CD4-positive, alpha-beta T cell (primary cell): Measurements from ENCODE around the gene CLEC16A. TPM values are rescaled to one million over a fixed set of nuclear protein-coding genes. Genes with fewer than 3 reads are reported as not detected.

Experiments
- ATAC-seq: fragments of 200-7000 bp; cut with Tn5 transposase; one replicate; pipeline ENCODE4 v1.10.0; 2022; ENCODE audit warnings: mild to moderate bottlenecking; ENCODE audit not compliant: poor library complexity
- CTCF ChIA-PET: fragments of 350-600 bp; sonication (Branson Sonifier 250); formaldehyde crosslinking; loops from one replicate; lab custom pipeline; 2021; ENCODE audit warnings: antibody characterized with exemption, inconsistent platforms; lab: Charles Lee
- POLR2A ChIA-PET: fragments of 350-600 bp; sonication (Branson Sonifier 250); formaldehyde crosslinking; loops from one replicate; lab custom pipeline; 2021; ENCODE audit warnings: antibody characterized with exemption, inconsistent platforms; lab: Charles Lee
- DNase-seq, 14 experiments: peaks; one replicate each; pipeline ENCODE4 v3.0.0-alpha.2; 2013 to 2020; ENCODE audit warnings: mixed read lengths in 2 of 14
- H3K27ac ChIP-seq, 2 donors: one replicate each; pipeline versions ENCODE4 v1.5.1 to v1.7.0; 2013; ENCODE audit warnings: low read length in 2 of 2, low read depth in 1 of 2, mild to moderate bottlenecking in 1 of 2
- H3K27me3 ChIP-seq, 2 experiments: 1 replicate in 1 of 2; 2 replicates in 1 of 2; pipeline versions ENCODE4 v1.6.1 to v1.7.0; 2013; ENCODE audit warnings: low read length in 2 of 2, control low read depth in 1 of 2, mild to moderate bottlenecking in 1 of 2, moderate library complexity in 1 of 2; ENCODE audit not compliant: insufficient read depth in 2 of 2, control insufficient read depth in 1 of 2
- H3K36me3 ChIP-seq: one replicate; pipeline ENCODE4 v1.6.1; 2013; ENCODE audit warnings: low read length, control low read depth; ENCODE audit not compliant: insufficient read depth
- H3K4me1 ChIP-seq: one replicate; pipeline ENCODE4 v1.6.1; 2013; ENCODE audit warnings: low read length, control low read depth; ENCODE audit not compliant: insufficient read depth
- H3K4me3 ChIP-seq: one replicate; pipeline ENCODE4 v1.5.1; 2013; ENCODE audit warnings: mild to moderate bottlenecking, low read length, moderate library complexity
- H3K9me3 ChIP-seq, 2 experiments: 1 replicate in 1 of 2; 2 replicates in 1 of 2; pipeline versions ENCODE4 v1.6.1 to v1.7.0; 2013; ENCODE audit warnings: low read length in 2 of 2, mild to moderate bottlenecking in 2 of 2, control low read depth in 1 of 2, moderate library complexity in 1 of 2; ENCODE audit not compliant: control insufficient read depth in 1 of 2, insufficient read depth in 1 of 2
- H3K27ac Mint-ChIP-seq: one replicate; pipeline ENCODE4 v1.8.0; 2020; ENCODE audit warnings: mixed read lengths
- H3K27me3 Mint-ChIP-seq: one replicate; pipeline ENCODE4 v1.8.0; 2021; ENCODE audit warnings: mixed read lengths
- H3K36me3 Mint-ChIP-seq: one replicate; pipeline ENCODE4 v1.8.0; 2021; ENCODE audit warnings: low read depth, mixed read lengths
- H3K4me1 Mint-ChIP-seq: one replicate; pipeline ENCODE4 v1.8.0; 2021; ENCODE audit warnings: low read depth, mixed read lengths
- H3K4me3 Mint-ChIP-seq: one replicate; pipeline ENCODE4 v1.8.0; 2020; ENCODE audit warnings: mild to moderate bottlenecking, mixed read lengths
- H3K9me3 Mint-ChIP-seq: one replicate; pipeline ENCODE4 v1.8.0; 2020; ENCODE audit warnings: mixed read lengths
- intact Hi-C, 2 experiments: fragments of 100-400 bp; cut with DNase I in 1 of 2; cut with micrococcal nuclease in 1 of 2; formaldehyde crosslinking; loops; one replicate each; pipeline versions ENCODE4 v1.15.1 to v1.9.0; 2023 to 2025; cut with DNase I, micrococcal nuclease
- total RNA-seq, 174 experiments: library from RNA in 2 of 174; stranded (reverse) in 2 of 174; gene quantifications; one replicate each; pipeline ENCODE4 v1.2.3 and lab custom pipeline; 2021 to 2026
- TF ChIP-seq, protein P1 (sequence below): fragments of 200-600 bp; IDR thresholded peaks from one replicate; pipeline ENCODE4 v1.8.0; 2022; ENCODE audit warnings: antibody characterized with exemption, mild to moderate bottlenecking

CLEC16A gene
- total RNA-seq, 2 experiments from 2014 or later = 21.7 to 22.7 TPM

GRCh38 chr16:11194913-11195312 is 250.5 kb downstream of the CLEC16A start:
- ChIA-PET CTCF (no interaction called here), POLR2A (interaction anchor here (1.0 kb wide), 1 partner anchor 61 kb away, joined by 3 read pairs; the partner anchor contains the start of gene SOCS1)
- Histone ChIP-seq H3K4me3 (no peak overlapping the region), H3K36me3 (no peaks in the 10 kb centered on the region), H3K4me1 (peaks cover 10% of the 10 kb centered on the region), H3K27ac (no peak overlapping the region), H3K27me3 (no peaks in the 10 kb centered on the region), H3K9me3 (peaks cover 0 to 3% of the 10 kb centered on the region in 2 experiments)
- Mint-ChIP-seq H3K36me3 (no peaks in the 10 kb centered on the region), H3K4me3 (no peak overlapping the region), H3K4me1 (no peaks in the 10 kb centered on the region), H3K9me3 (no peaks in the 10 kb centered on the region), H3K27ac (no peak overlapping the region), H3K27me3 (no peaks in the 10 kb centered on the region)
- intact Hi-C loops = loop anchor here in 1 of 2 experiments (10.0 kb wide), 1 partner anchor 50 kb away; no protein-coding TSS in a partner anchor
- DNase-seq (no peak), ATAC-seq (no peak)
- TF ChIP-seq, protein P1, sequence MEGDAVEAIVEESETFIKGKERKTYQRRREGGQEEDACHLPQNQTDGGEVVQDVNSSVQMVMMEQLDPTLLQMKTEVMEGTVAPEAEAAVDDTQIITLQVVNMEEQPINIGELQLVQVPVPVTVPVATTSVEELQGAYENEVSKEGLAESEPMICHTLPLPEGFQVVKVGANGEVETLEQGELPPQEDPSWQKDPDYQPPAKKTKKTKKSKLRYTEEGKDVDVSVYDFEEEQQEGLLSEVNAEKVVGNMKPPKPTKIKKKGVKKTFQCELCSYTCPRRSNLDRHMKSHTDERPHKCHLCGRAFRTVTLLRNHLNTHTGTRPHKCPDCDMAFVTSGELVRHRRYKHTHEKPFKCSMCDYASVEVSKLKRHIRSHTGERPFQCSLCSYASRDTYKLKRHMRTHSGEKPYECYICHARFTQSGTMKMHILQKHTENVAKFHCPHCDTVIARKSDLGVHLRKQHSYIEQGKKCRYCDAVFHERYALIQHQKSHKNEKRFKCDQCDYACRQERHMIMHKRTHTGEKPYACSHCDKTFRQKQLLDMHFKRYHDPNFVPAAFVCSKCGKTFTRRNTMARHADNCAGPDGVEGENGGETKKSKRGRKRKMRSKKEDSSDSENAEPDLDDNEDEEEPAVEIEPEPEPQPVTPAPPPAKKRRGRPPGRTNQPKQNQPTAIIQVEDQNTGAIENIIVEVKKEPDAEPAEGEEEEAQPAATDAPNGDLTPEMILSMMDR = no peak

DNA sequence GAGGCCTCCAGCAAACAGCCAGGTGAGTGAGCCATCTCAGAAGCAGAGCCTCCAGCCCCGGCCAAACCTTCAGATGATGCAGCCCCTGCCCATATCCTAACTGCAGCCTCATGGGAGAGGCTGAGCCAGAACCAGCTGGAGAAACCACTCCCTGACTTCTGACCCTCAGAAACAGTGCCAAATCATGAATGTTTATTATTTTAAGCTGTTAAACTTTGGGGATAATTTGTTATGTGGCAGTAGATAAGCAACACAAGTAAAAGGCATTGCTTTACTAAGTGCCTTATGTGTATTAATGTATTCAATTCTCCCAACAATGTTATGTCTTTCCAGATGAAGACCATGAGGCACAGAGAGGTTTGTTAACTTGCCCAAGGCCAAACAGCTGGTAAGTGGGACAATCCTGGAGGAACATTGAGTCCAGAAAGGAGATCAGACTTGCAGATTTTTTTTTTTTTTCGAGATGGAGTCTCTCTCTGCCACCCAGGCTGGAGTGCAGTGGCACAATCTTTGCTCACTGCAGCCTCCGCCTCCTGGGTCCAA is 252.0 kb downstream of the CLEC16A start:
- no peak overlapping the region for H3K4me3 Mint-ChIP-seq
- no peak overlapping the region for H3K27ac Mint-ChIP-seq
- Histone ChIP-seq H3K4me1 (peaks cover 10% of the 10 kb centered on the region), H3K27me3 (no peaks in the 10 kb centered on the region), H3K36me3 (no peaks in the 10 kb centered on the region), H3K27ac (no peak overlapping the region), H3K4me3 (no peak overlapping the region), H3K9me3 (peaks cover 0 to 3% of the 10 kb centered on the region in 2 experiments)
- DNase-seq (no peak), ATAC-seq (no peak)
- H3K9me3 Mint-ChIP-seq = no peaks in the 10 kb centered on the region
- POLR2A ChIA-PET = interaction anchor here (0.7 kb wide), 1 partner anchor 59 kb away, joined by 3 read pairs; no protein-coding TSS in a partner anchor
- H3K27me3 Mint-ChIP-seq = no peaks in the 10 kb centered on the region
- CTCF ChIA-PET = no interaction called here
- TF ChIP-seq, protein P1 = no peak
- H3K36me3 Mint-ChIP-seq = no peaks in the 10 kb centered on the region
- H3K4me1 Mint-ChIP-seq = no peaks in the 10 kb centered on the region
- intact Hi-C loops = loop anchor here in 1 of 2 experiments (10.0 kb wide), 1 partner anchor 52 kb away; no protein-coding TSS in a partner anchor

DNA sequence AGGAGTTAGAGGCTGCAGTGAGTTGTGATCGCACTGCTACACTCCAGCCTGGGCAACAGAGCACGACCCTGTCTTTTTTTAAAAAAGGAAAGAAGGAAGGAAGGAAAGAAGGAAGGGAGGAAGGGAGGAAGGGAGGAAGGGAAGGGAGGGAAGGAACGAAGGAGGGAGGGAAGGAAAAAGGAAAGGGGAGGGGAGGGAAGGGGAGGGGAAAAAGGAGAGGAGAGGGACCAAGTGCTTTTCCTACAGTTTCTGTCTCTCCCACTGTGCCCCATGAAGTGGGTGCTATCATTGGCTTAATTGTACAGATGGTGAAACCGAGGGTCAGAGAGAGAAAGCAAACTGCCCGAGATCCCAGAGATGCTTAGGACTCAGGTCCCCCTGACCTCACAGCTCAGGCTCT is 254.0 kb downstream of the CLEC16A start:
- Mint-ChIP-seq H3K36me3 (no peaks in the 10 kb centered on the region), H3K9me3 (no peaks in the 10 kb centered on the region), H3K4me3 (no peak overlapping the region), H3K27me3 (no peaks in the 10 kb centered on the region), H3K27ac (no peak overlapping the region), H3K4me1 (no peaks in the 10 kb centered on the region)
- intact Hi-C loops = loop anchor here in 1 of 2 experiments (10.0 kb wide), 1 partner anchor 54 kb away; no protein-coding TSS in a partner anchor
- H3K27ac ChIP-seq = no peak overlapping the region
- CTCF ChIA-PET = no interaction called here
- DNase-seq = no peak
- no peak for ATAC-seq
- H3K4me1 ChIP-seq = peaks cover 10% of the 10 kb centered on the region
- no peaks in the 10 kb centered on the region for H3K36me3 ChIP-seq
- H3K27me3 ChIP-seq = no peaks in the 10 kb centered on the region
- POLR2A ChIA-PET = no interaction called here
- H3K4me3 ChIP-seq = no peak overlapping the region
- TF ChIP-seq, protein P1 = no peak
- peaks cover 0 to 3% of the 10 kb centered on the region in 2 experiments for H3K9me3 ChIP-seq
